HG02623 (cell line): Measurements from ENCODE around the gene ADAM12.

Experiments
- ATAC-seq: cut with Tn5 transposase; IDR thresholded peaks from one replicate; pipeline ENCODE4 v1.9.1; 2021; ENCODE audit warnings: moderate library complexity; ENCODE audit not compliant: unreplicated experiment

Gene ADAM12

DNA sequence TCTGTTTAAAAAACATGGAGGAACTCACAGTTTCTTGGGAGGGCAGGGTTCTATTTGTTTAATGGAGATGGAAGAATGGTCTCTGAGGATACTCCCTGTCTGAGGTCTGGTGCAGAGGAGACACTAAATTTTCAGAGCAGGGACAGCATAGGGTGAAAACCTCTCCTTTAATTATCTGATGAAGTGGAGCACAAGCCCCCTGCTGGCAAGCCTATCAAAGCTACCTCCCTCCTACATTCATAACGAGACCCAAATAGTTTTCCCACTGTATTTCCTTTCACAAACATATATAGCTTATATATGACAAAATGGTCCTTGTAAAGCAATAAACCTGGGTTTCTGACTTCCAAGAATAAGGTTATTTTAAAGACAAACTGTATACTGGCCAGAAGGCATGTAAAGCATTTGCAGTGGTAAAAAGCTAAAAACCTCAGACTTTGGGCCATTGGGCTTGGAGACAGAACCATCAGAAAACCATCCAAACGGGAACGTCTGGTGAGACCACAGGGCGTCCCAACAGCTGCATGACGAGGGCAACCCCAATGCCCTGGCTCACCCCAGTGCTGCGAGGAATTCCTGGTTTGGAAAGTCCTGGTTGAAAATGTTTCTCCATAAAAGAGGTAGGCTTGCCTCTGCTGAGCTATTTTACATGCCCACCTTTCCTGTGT is 290.6 kb downstream of the ADAM12 start:
- no peak for ATAC-seq

DNA sequence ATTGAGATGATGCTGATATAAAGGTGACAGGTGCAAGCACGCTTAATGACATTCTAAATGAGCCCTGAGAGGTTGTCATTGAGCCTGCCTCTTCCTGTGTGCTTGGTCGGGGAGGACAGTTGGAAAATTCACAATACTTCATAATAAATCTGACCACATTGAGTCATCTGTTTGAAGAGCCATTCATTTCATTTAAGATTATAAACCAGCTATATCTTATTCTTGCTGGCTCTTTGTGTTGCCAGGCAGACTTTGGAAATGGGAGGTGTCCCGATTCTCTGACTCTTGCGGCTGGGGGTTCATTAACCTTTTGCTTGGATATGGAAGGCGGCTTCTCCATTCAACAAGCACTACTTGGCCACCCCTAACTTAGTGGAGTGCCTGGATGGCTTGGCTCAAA is 293.7 kb downstream of the ADAM12 start:
- ATAC-seq, result no peak

GRCh38 chr10:126092366-126093215 is 295.7 kb downstream of the ADAM12 start:
- ATAC-seq, result no peak

GRCh38 chr10:126090911-126091728 is 297.2 kb downstream of the ADAM12 start:
- ATAC-seq, result no peak

DNA sequence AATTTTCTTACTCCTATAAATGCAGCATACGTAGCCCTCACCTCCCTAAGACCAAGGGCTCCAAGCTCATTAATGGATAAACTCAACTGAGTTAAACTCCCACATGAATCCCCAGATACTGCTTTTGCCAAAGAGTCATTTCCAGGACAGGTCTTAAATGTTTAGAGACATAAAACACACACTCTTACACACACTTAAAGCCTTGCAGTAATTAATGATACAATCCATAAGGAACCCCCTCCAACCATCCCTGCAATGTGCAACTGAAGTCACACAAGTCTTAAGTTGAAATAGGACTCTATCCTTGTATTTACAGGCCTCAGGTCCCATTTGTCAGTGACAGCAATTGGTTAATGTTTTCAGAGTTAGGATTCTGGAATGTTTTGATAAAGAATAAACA is 297.8 kb downstream of the ADAM12 start:
- ATAC-seq, result no peak

DNA sequence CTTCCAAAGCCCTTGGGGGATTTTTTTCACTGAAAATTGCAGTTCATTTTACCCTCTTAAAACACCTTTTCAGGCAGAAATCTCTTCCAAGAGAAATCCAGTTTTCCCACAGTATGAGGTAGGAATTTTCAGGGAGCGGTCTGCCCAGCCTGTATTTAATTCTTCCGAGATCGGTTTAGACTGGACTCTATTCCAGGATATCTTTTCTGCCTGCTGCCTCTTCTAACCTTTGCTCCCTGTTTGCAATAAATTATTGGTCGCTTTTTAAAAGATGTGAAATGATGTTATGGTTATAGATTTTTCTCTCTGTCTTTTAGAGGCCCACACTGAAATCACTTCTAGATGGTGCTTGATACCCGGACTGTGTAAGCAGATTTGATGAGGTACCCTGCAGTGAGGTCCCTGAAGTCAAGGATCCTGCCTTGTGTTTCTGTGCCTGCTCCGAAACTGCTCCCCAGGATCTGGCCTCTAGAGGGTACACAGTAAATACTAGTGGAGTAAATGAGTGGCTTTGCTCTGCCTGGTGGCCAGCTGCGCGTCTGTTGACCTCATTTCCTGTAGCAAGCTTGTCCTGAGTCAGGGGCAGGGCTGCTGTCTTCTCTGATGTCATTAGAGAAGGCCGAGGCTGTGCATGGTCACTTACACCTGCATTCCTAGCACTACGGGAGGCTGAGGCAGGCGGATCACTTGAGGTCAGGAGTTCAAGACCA is 300.3 kb downstream of the ADAM12 start:
- no peak for ATAC-seq

DNA sequence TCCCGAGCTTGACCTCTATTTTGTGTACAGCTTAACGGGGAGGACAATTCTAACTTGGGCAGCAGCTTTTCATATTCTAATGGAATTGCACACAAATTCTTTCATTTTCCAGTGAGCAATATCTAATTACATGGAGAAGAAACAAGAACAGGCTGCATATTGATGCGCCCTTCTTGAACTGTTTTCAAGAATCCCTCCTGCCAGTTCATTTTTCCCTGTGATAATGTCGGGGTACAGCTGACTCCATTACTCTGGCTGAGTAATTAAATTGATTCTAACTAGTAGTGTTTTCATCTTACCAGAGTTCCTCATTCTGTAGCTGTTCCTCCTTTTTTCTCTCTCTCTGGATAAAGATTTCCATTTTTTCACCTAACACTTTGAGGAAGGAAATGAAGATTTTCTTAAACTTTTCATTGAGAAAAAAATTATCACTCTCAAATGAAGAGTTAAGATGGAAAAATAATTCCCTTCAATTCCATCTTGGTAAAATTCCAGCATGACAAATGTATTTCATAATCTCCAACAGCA is 301.1 kb downstream of the ADAM12 start:
- no peak for ATAC-seq

GRCh38 chr10:126085806-126086205 is 302.5 kb downstream of the ADAM12 start:
- ATAC-seq, result no peak

- ATAC-seq, result no peak
Observed at GRCh38 chr10:126084369-126084768, 303.9 kb downstream of the ADAM12 start.

DNA sequence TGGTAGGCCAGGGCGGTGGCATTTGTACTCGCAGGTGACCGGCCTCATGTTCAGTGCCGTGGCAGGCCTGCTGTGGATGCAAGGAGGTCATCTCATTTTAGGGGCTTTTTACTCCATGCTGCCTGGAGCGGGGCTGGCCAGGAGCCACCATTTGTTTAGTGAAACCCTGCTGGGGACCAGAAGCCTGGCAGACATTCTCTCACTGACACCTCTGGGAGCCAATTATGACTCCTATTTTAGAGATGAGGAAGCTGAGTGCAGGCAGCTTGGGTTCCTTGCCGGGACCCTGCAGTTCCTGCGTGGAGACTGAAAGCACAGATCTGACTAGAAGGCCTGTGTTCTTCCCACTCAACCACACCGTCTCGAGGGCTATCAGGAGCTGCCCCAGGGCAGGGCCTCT is 305.3 kb downstream of the ADAM12 start:
- no peak for ATAC-seq

DNA sequence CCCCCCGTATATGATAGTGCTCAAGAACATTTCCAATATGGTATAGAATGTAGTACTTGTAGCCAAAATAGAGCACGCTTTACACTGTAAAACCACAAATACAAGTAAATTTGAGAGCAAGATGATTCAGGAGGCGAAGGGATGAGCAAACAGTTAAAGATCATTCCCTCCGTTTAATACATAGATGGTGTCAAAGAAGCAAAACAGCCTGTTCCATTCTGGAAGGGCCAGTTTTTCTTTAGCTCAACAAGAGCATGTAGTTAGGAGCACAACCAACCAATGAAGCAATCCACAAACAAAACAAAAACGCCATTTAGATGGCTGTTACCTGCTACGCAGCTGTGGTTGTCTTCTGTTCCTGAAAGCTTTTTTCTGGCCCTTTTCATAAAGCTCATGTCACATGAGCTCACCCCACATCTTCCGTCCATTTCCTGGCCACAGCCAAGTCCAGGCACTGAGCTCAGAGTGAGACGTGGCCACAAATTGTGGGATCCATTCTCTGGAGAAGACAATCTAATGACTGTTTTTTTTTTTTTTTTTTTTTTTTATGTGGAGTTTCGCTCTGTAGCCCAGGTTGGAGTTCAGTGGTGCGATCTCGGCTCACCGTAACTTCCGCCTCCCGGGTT is 306.3 kb downstream of the ADAM12 start:
- ATAC-seq, result no peak

- no peak for ATAC-seq
Observed at GRCh38 chr10:126080879-126081411, 307.3 kb downstream of the ADAM12 start.

- ATAC-seq, result no peak
Observed at GRCh38 chr10:126080291-126080825, 307.9 kb downstream of the ADAM12 start.

GRCh38 chr10:126075009-126075408 is 313.3 kb downstream of the ADAM12 start:
- ATAC-seq, result no peak

- ATAC-seq, result no peak
Observed at GRCh38 chr10:126074291-126074690, 314.0 kb downstream of the ADAM12 start.

DNA sequence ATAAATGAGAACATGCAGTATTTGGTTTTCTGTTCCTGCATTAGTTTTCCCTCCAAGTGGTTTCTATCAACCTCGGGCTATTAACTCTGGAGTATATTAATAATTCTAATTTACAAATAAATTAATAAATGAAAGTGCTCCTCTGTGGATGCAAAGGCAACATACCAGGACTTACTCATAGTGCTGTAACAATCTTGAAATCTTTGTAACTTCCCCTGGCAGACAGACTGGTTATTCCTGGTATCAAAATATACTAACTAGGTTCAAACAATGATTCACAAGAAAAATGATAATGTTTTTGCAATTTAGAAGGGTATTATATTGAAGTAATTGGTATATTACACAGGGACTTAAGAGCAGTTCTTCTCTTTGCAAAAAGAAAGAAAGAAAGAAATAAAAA is 314.7 kb downstream of the ADAM12 start:
- no peak for ATAC-seq

DNA sequence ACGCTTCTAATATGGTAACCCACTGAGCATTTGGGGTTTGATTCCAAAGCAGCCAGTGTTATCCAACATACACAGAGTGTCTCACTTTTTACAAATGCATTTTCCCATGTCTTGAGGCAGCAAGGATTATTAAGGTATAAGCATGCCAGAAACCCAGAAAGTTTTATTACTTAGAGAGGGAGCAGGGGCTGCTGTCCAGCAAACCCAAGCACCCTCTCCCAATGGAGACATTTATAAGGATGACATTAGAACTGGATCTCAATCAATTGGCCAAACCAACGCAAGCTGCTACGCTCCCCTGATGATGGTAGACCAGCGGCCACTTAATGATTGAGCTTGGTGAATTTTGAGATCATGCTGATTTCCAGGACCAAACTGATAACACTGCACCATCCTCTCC is 315.7 kb downstream of the ADAM12 start:
- no peak for ATAC-seq

DNA sequence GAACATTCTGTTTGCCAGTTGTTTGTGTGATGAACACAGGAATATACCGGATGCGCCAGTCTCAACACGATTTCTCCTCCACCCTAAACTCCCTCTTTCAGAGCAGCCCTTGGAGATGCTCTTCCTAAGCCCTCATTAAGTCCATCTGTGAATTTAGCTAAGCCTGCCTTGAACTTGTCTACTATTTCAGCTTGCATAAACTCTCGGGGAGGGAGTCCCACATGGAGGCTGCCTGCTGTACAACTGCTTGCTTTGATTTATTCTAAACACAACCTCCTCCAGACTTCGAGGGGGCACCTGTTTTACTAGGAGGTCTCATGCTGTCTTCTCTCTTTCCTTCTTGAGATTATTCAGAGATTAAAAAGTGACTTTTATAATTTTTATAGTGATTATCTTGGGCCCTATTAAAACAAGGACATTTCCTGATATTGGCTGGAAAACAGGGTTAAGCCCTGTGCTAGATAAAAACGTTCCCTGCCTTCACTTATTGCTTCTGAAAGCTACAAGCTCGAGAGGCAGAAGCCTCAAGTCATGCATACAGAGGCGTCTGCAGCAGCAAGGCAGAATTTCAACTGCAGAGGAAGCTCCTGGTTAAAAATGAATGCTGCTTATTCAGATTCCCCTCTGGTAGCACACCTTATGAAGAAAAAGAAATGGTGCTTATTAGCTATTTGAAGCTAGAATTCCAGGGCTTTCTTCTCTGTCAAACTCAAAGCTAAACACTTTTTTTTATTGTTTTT is 317.6 kb downstream of the ADAM12 start:
- no peak for ATAC-seq

DNA sequence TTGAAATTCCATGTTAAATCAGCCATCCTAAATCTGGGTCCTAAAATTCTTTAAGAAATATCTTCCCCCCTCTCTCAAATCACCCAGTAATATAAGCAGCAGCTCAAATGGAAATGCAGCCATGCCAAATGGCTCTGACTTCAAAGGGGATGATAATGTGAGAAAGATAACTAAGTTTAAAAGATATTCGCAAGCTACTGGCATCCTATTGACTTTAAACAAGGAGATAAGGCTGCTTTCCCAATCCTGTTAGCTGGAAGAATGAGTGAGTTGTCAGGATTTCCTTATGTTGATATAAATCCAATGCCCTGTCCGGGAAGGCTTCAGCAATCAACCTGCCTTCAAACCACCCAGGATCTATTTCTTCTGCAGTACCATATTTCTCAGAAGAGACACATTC is 320.0 kb downstream of the ADAM12 start:
- no peak for ATAC-seq
